ENCODE data around the gene TBPL2.

The TBPL2 gene

DNA sequence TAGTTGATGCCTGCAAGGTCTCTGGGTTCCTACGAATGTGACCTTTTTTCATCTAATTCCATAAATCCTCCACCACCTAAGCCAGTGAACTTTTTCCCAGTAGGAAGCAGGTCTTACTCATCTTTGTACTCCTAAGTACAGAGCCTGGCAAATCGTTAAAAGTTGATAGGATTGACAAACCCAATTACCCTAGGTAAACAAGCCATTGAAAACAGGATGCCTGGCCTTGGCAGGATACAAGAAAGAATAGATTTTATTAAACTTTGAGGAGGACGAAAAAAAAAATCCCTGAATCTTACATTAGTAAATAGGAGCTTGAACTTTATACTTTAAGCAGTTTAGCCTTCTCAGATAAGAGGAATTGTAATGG, 5.6 kb downstream of the TBPL2 start:
- no peak overlapping the region for H3K4me3 ChIP-seq (ENCODE audit: low read depth, low read length)
- no peak for DNase-seq (ENCODE audit: low read depth)
- TF ChIP-seq, protein P1, sequence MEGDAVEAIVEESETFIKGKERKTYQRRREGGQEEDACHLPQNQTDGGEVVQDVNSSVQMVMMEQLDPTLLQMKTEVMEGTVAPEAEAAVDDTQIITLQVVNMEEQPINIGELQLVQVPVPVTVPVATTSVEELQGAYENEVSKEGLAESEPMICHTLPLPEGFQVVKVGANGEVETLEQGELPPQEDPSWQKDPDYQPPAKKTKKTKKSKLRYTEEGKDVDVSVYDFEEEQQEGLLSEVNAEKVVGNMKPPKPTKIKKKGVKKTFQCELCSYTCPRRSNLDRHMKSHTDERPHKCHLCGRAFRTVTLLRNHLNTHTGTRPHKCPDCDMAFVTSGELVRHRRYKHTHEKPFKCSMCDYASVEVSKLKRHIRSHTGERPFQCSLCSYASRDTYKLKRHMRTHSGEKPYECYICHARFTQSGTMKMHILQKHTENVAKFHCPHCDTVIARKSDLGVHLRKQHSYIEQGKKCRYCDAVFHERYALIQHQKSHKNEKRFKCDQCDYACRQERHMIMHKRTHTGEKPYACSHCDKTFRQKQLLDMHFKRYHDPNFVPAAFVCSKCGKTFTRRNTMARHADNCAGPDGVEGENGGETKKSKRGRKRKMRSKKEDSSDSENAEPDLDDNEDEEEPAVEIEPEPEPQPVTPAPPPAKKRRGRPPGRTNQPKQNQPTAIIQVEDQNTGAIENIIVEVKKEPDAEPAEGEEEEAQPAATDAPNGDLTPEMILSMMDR (IDR thresholded peaks at IDR 0.05; ENCODE audit: low read depth, low read length, missing control alignments) = no peak
- in situ Hi-C loops (cut with HindIII; ENCODE audit: low sequenced_read_pairs) = no loop called here

DNA sequence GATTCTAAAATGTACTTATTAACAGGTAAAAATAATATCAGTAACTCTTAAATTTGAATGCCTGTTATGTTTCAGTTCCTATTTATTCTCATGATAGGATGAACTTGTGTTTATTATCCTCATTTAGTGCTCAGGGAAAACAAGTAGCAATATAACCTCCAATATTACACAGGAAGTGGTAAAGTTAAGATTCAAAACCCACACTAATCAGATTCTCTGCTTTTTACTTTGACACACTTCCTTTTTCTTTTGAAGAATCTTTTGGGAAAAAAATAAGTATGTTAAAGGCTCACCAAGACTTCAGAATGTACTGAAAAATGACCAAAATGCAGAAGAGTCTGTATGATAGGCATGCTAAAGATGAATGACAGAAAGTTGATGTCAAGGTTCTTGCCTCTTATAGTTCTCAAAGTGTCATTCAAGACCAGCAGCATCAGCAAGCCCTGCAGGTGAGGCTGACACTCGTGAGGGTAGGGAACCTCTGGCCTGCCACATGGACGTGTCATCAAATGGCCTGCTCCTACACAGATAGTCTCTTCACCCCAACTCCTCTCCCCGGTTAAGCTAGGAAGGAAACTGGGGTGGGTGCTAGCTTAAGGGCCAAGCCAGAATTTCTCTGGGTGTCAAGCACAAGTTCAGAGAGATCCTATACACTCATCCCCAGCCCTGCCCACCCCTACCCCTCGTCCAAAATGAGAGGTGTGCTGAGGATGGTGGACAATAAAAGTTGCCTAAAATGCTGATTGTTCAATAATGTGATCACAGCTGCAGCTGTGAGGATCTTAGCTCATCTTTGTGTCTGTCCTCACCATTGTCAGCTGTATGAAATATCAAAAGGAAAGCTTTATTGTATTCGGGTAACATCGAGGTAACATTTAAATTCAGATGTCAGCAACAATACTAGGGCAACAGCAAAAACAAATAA, 6.3 kb downstream of the TBPL2 start:
- H3K4me3 ChIP-seq (ENCODE audit: low read depth, low read length) = no peak overlapping the region
- in situ Hi-C loops (cut with HindIII; ENCODE audit: low sequenced_read_pairs) = no loop called here
- DNase-seq (ENCODE audit: low read depth) = no peak
- TF ChIP-seq, protein P1 (IDR thresholded peaks at IDR 0.05; ENCODE audit: low read depth, low read length, missing control alignments) = no peak

DNA sequence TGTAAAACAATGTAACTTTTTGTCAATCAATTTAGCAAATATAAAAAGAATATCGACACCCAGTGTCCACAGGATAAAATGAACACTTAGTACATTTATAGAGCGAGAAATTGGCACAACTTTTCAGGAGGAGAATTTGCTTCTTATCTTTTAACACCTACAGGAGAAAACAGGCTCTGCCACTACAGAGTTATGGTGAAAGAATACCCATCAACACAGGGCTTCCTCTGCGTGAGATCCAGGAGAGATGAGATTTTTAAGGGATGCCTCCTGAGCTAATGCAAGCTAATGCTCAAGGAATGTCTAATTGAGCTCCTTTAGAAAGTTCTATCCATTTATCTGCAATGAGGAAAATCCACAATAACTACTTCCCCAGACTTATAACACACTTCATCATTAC, 7.8 kb downstream of the TBPL2 start:
- H3K4me3 ChIP-seq (ENCODE audit: low read depth, low read length) = no peak overlapping the region
- no peak for DNase-seq (ENCODE audit: low read depth)
- TF ChIP-seq, protein P1 (IDR thresholded peaks at IDR 0.05; ENCODE audit: low read depth, low read length, missing control alignments) = no peak
- in situ Hi-C loops (cut with HindIII; ENCODE audit: low sequenced_read_pairs) = no loop called here

DNA sequence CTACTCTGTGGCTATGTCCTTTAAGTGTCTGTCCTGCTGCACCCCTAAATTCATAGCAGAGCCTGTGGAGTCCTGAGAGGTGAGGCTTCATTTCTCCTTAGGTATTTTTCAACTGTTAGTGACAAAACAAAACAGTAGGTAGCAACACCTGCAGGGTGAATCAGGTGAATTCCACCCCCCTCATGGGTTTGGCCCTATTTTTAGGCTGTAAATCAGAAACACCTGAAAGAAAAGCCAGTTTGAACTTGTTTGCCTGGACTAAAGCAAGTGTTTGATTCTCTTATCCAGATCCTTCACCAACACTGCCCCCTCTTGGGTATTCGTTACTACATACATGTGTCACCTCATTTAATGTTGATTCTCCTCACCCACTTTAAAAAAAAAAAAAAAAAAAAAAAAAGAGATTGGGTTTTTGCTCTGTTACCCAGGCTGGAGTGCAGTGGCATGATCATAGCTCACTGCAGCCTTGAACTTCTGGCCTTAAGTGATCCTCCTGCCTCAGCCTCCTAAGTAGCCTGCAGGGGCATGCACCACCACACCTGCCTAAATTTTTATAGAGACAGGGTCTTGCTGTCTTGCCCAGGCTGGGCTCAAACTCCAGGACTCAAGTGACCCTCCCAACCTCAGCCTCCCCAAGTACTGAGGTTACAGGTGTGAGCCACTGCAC, 10.3 kb downstream of the TBPL2 start:
- TF ChIP-seq, protein P1 (IDR thresholded peaks at IDR 0.05; ENCODE audit: low read depth, low read length, missing control alignments) = peak; percentile 38
- in situ Hi-C loops (cut with HindIII; ENCODE audit: low sequenced_read_pairs) = no loop called here
- no peak overlapping the region for H3K4me3 ChIP-seq (ENCODE audit: low read depth, low read length)
- DNase-seq (ENCODE audit: low read depth) = peak; percentile 59

DNA sequence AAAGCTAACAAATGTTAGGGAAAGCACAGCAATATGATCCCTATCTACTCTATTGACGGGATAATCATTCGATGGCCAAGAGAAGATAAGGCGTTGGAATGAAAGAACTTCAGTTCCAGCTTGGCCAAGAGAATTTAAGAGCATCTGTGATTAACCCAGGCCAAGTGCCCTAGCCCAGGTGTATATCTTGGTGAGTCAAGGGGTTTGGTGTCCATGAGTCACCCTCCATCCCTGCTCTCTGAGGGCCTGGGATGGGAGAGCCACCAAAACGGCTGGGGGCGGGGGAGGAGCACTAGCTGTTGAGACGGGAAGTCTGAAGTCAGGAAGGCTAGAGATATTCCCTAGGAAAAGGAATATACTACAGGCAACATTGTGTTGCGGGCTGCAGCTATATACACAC, 13.0 kb downstream of the TBPL2 start:
- in situ Hi-C loops (cut with HindIII; ENCODE audit: low sequenced_read_pairs) = no loop called here

DNA sequence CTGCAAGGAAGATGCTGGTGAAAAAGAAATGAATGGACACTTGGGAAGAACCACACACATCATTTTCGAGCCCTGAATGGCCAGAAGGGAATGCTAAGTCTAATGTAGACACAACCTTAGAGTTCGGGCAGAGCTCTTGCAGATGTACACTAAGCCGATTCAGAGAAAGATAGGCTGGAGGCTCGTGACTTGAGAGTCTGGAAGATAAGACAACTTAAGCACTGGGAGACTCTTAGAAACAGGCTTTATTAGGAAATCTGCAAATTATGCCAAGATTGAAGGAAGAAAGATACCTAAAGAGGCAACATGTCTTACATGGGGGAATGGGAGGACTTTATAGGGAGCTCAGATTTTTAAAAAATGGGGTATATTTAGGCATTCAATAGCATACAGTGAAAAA, 13.5 kb downstream of the TBPL2 start:
- no peak for DNase-seq (ENCODE audit: low read depth)
- in situ Hi-C loops (cut with HindIII; ENCODE audit: low sequenced_read_pairs) = no loop called here
- TF ChIP-seq, protein P1 (IDR thresholded peaks at IDR 0.05; ENCODE audit: low read depth, low read length, missing control alignments) = no peak
- H3K4me3 ChIP-seq (ENCODE audit: low read depth, low read length) = no peak overlapping the region

More for the DNA sequence above, 13.0 kb downstream of the TBPL2 start:
- H3K4me3 ChIP-seq (ENCODE audit: low read depth, low read length) = no peak overlapping the region
- no peak for DNase-seq (ENCODE audit: low read depth)
- TF ChIP-seq, protein P1 (IDR thresholded peaks at IDR 0.05; ENCODE audit: low read depth, low read length, missing control alignments) = no peak

Measured in astrocyte of the cerebellum (primary cell).